ENCODE data around the gene RANBP1.

The RANBP1 gene

DNA sequence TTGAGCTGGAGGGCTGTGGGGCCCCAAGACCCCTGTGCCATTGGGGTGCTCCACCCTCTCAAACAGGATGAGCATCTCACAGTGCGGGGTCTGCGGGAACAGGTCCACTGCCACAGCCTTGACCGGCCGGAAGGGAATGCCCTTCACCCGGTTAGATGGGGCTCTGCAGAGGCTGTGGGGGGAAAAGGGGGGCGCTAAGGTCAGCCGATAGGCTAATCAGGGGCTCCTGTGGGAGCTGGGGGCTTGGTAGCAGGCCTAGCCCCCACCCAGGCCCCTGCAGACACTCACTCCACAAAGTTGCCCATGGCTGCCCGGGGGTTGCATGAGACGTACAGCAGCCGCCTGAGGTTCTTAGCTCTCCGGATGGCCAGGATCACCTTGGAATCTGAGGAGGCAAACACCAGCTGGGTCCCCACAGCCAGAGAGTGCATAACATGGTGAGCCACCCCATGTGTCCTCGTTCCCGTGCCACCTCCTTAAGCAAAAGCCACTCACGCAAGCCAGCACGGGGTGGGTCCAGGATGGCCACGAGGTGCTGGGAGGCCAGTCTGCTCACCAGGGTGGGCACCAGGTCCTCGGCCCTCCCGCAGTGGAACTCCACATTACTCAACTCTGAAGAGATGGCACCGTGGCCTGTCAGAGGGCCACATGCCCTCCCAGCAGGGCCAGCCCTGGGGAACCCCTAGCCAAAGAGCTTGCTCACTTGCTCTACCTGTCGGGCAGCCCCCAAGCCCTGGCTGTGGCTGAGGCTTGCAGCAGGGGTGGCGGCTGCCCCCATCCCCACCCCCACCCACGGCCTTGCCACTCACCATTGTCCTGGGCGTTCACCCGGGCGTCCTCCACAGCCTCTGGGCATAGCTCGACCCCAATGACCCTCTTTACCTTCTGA, 3.0 kb upstream of the RANBP1 start:
- Mint-ChIP-seq H3K27ac (no peak overlapping the region), H3K27me3 (ENCODE audit: low read depth) (no peaks in the 10 kb centered on the region), H3K36me3 (ENCODE audit: low read depth) (peaks cover 16% of the 10 kb centered on the region), H3K4me1 (peaks cover 5% of the 10 kb centered on the region), H3K4me3 (no peak overlapping the region), H3K9me3 (no peaks in the 10 kb centered on the region)
- no peak for TF ChIP-seq CTCF (IDR thresholded peaks at IDR 0.05; ENCODE audit: unreplicated experiment in 3 of 3)

GRCh38 chr22:20113551-20114310, 2.2 kb upstream of the RANBP1 start:
- peaks cover 13% of the 10 kb centered on the region for H3K36me3 Mint-ChIP-seq (ENCODE audit: low read depth)
- no peak for TF ChIP-seq CTCF (IDR thresholded peaks at IDR 0.05; ENCODE audit: unreplicated experiment in 3 of 3)
- H3K4me3 Mint-ChIP-seq, result peak overlapping the region in 2 of 3 experiments; percentile 16 to 26
- peaks cover 8% of the 10 kb centered on the region for H3K4me1 Mint-ChIP-seq
- H3K9me3 Mint-ChIP-seq, result no peaks in the 10 kb centered on the region
- H3K27me3 Mint-ChIP-seq (ENCODE audit: low read depth), result no peaks in the 10 kb centered on the region
- peak overlapping the region in 1 of 3 experiments; percentile 41 for H3K27ac Mint-ChIP-seq

- Mint-ChIP-seq H3K4me3 (peak overlapping the region; percentile 65 to 94 (median 84)), H3K9me3 (no peaks in the 10 kb centered on the region), H3K27ac (peak overlapping the region; percentile 14 to 41 (median 37)), H3K27me3 (ENCODE audit: low read depth) (no peaks in the 10 kb centered on the region), H3K36me3 (ENCODE audit: low read depth) (peaks cover 21% of the 10 kb centered on the region), H3K4me1 (peaks cover 11% of the 10 kb centered on the region)
- no peak for TF ChIP-seq CTCF (IDR thresholded peaks at IDR 0.05; ENCODE audit: unreplicated experiment in 3 of 3)
Measured at GRCh38 chr22:20114506-20115475, 1.1 kb upstream of the RANBP1 start.

GRCh38 chr22:20116376-20116950, 559 bp downstream of the RANBP1 start:
- H3K36me3 Mint-ChIP-seq (ENCODE audit: low read depth), result peaks cover 28% of the 10 kb centered on the region
- no peaks in the 10 kb centered on the region for H3K27me3 Mint-ChIP-seq (ENCODE audit: low read depth)
- peak overlapping the region; percentile 89 to 94 (median 94) for H3K4me3 Mint-ChIP-seq
- TF ChIP-seq CTCF (IDR thresholded peaks at IDR 0.05; ENCODE audit: unreplicated experiment in 3 of 3), result no peak
- H3K9me3 Mint-ChIP-seq, result no peaks in the 10 kb centered on the region
- peaks cover 11% of the 10 kb centered on the region for H3K4me1 Mint-ChIP-seq
- H3K27ac Mint-ChIP-seq, result peak overlapping the region; percentile 89 to 96 (median 89)

- Mint-ChIP-seq H3K27ac (peak within 1 kb of the TSS; percentile 89 to 96 (median 91)), H3K4me1 (peaks cover 11% of the 10 kb centered on the region), H3K4me3 (peak within 1 kb of the TSS; percentile 89 to 94 (median 94)), H3K9me3 (no peaks in the 10 kb centered on the region), H3K36me3 (ENCODE audit: low read depth) (peaks cover 35% of the 10 kb centered on the region), H3K27me3 (ENCODE audit: low read depth) (no peaks in the 10 kb centered on the region)
- no peak for TF ChIP-seq CTCF (IDR thresholded peaks at IDR 0.05; ENCODE audit: unreplicated experiment in 3 of 3)
Measured at GRCh38 chr22:20116951-20117632, 1.2 kb downstream of the RANBP1 start, which contains the start of gene TRMT2A. Gene TRMT2A (minus strand): TSS chr22:20117226. CDS start chr22:20116906, 320 bp downstream.

Data from nephron (organoid).